Lung (tissue), 12 donors: ENCODE results near the gene LCN12. TPM values are rescaled to one million over a fixed set of nuclear protein-coding genes. Genes with fewer than 3 reads are reported as not detected.

Experiments
- ATAC-seq: fragments of 200-7000 bp; cut with Tn5 transposase; one replicate; pipeline ENCODE4 v1.9.1; 2020; ENCODE audit warnings: moderate number of reproducible peaks; ENCODE audit not compliant: insufficient read depth, low FRiP score
- DNase-seq, 3 donors: peaks; one replicate each; pipeline ENCODE4 v3.0.0-alpha.2; 2013 to 2017
- H3K27ac ChIP-seq, 2 donors: one replicate each; pipeline ENCODE4 v1.5.1; 2013; ENCODE audit warnings: mild to moderate bottlenecking in 2 of 2, moderate library complexity in 2 of 2, control low read depth in 1 of 2, inconsistent platforms in 1 of 2, low read depth in 1 of 2, low read length in 1 of 2
- H3K27me3 ChIP-seq, 3 donors: one replicate each; pipeline ENCODE4 v1.5.1; 2013; ENCODE audit warnings: low read length in 2 of 3; ENCODE audit not compliant: control insufficient read depth in 3 of 3, insufficient read depth in 3 of 3
- H3K36me3 ChIP-seq, 4 donors: one replicate each; pipeline ENCODE4 v1.5.1; 2013; ENCODE audit warnings: low read length in 4 of 4, mild to moderate bottlenecking in 1 of 4, moderate library complexity in 1 of 4; ENCODE audit not compliant: control insufficient read depth in 4 of 4, insufficient read depth in 4 of 4
- H3K4me1 ChIP-seq, 5 donors: one replicate each; pipeline ENCODE4 v1.5.1; 2013; ENCODE audit warnings: low read length in 5 of 5, mild to moderate bottlenecking in 2 of 5, moderate library complexity in 1 of 5; ENCODE audit not compliant: control insufficient read depth in 5 of 5, insufficient read depth in 5 of 5
- H3K4me3 ChIP-seq: one replicate; pipeline ENCODE4 v1.5.1; 2013; ENCODE audit warnings: mild to moderate bottlenecking, control low read depth, moderate library complexity
- H3K9ac ChIP-seq, 2 donors: one replicate each; pipeline ENCODE4 v1.5.1; 2013; ENCODE audit warnings: low read length in 2 of 2, control low read depth in 1 of 2; ENCODE audit not compliant: insufficient read depth in 1 of 2
- H3K9me3 ChIP-seq, 4 donors: one replicate each; pipeline ENCODE4 v1.5.1; 2013; ENCODE audit warnings: low read length in 3 of 4, mild to moderate bottlenecking in 1 of 4, moderate library complexity in 1 of 4; ENCODE audit not compliant: control insufficient read depth in 4 of 4, insufficient read depth in 3 of 4
- CTCF ChIP-seq: IDR thresholded peaks from 2 replicates; pipeline ENCODE4 v1.5.1; 2012; ENCODE audit warnings: mild to moderate bottlenecking; ENCODE audit errors: control extremely low read depth, extremely low read depth
- WGBS, 2 donors: extraction: QIAGEN DNeasy Blood & Tissue Kit; methylation state at CpG; one replicate each; pipeline ENCODE4 v1.1.7; 2013; 5-methylcytosine and 5-hydroxymethylcytosine counted together
- polyA plus RNA-seq, 2 donors: library from polyadenylated mRNA; stranded (reverse); fragments of 200-250 nt; gene quantifications; one replicate each; pipeline ENCODE4 v1.2.1, GENCODE V29; 2013
- total RNA-seq, 2 donors: library from RNA; depleted of rRNA in 1 of 2; stranded (reverse); fragments of >200 nt in 1 of 2; gene quantifications; one replicate each; pipeline ENCODE4 v1.2.1, GENCODE V29; 2014 to 2021
- donor health status: control.
- donor health status: control.
- donor health status: Bipolar disorder and iron deficiency.
- donor health status: healthy.
- donor health status: DM: yes; HTN: yes; CAD: no.

LCN12 gene
- total and polyA plus RNA-seq, 4 donors, result 0.35 to 6.3 (median 3.2) TPM

GRCh38 chr9:136964171-136964689 is 12.2 kb downstream of the LCN12 start:
- Histone ChIP-seq H3K9me3 (no peaks in the 10 kb centered on the region), H3K4me1 (peaks cover 0 to 8% (median 5%) of the 10 kb centered on the region in 5 donors), H3K27ac (no peak overlapping the region), H3K27me3 (no peaks in the 10 kb centered on the region), H3K9ac (no peak overlapping the region), H3K36me3 (no peaks in the 10 kb centered on the region), H3K4me3 (no peak overlapping the region)
- no peak for DNase-seq
- no peak for TF ChIP-seq CTCF
- 67 to 79% methylated on average over 20 to 22 of the region's 22 CpGs for WGBS, 2 donors
- ATAC-seq, result no peak

- H3K4me3 ChIP-seq, result no peak overlapping the region
- peaks cover 0 to 10% (median 5%) of the 10 kb centered on the region in 5 donors for H3K4me1 ChIP-seq
- H3K27ac ChIP-seq, result no peak overlapping the region
- no peaks in the 10 kb centered on the region for H3K27me3 ChIP-seq
- no peak for ATAC-seq
- no peak overlapping the region for H3K9ac ChIP-seq
- no peaks in the 10 kb centered on the region for H3K36me3 ChIP-seq
- TF ChIP-seq CTCF, result no peak
- DNase-seq, result no peak
- 88% methylated on average over 26 of the region's 26 CpGs for WGBS, 2 donors
- H3K9me3 ChIP-seq, result no peaks in the 10 kb centered on the region
Observed at GRCh38 chr9:136964833-136965422, 12.9 kb downstream of the LCN12 start.

- no peaks in the 10 kb centered on the region for H3K36me3 ChIP-seq
- no peak overlapping the region for H3K9ac ChIP-seq
- TF ChIP-seq CTCF, result no peak
- no peaks in the 10 kb centered on the region for H3K27me3 ChIP-seq
- 20 to 26% methylated on average over 21 to 23 of the region's 23 CpGs for WGBS, 2 donors
- no peak overlapping the region for H3K27ac ChIP-seq
- H3K9me3 ChIP-seq, result no peaks in the 10 kb centered on the region
- peak in 1 of 3 donors; percentile 20 for DNase-seq
- no peak overlapping the region for H3K4me3 ChIP-seq
- no peak for ATAC-seq
- peaks cover 0 to 18% (median 5%) of the 10 kb centered on the region in 5 donors for H3K4me1 ChIP-seq
Observed at GRCh38 chr9:136965771-136966484, 13.9 kb downstream of the LCN12 start.
